Fibroblast of skin of right quadriceps (primary cell): ENCODE data around the gene SF3B3.
"Not testable (repeated sequence)": the region's sequence is repeated elsewhere in the genome, so short reads cannot be mapped to it uniquely, and the experiment has no call there.

Experiments
- DNase-seq: peaks from one replicate; pipeline ENCODE4 v3.0.0-alpha.2; 2013

The SF3B3 gene

DNA sequence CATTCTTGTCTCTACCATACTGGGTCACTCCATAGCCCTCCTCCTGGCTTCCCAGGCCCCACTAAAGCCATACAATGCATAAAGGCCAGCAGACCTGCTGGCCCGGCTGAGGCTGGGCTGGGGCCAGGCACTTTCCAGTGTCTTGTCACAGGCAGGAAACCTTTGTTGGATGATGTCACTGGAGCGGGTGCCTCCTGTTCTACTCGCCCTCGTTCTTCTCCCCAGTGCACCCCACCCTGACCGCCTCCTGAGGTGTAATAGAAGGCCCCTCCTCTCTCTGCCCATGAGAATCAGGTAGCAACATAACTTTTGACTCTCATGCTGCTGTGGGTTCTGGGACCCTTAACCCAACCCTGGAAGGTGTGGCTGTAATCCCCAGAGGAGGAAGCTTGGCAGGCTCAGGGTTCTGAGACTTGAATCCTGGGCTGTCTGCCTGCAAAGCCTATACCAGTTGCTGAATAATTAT is 68.5 kb downstream of the SF3B3 start:
- DNase-seq, result no peak

DNA sequence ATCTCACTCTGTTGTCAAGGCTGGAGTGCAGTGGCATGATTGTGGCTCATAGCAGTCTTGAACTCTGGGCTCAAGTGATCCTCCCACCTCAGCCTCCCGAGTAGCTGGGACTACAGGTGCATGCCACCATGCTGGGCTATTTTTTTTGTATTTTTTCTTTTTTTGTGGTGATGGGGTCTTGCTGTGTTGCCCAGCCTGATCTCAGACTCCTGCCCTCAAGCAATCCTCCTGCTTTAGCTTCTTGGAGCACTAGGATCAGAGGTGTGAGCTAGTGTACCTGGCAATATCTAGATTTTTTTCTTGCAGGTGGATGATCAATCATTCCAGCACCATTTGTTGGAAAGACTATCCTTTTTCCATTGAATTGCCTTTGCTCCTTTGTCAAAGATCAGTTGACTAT is 69.9 kb downstream of the SF3B3 start:
- DNase-seq, result no peak

DNA sequence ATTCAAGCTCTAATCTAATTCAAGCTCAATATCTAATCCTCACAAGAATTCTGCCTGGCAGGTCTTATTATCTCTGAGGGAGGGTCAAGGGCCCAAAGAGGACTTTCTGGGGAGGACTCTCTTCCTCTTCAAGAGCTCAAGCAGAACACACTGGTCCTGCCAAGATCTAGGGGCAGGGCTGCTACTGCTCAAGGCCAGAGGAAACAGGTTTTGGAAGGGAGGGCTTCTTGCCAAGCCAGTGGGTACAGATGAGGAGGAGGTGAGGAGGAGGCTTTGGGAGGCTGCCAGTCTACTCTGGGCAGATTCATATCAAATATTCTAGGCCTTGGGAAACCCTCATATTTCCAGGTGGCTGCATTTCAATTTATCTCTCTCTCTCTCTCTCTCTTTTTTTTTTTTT is 71.0 kb downstream of the SF3B3 start:
- DNase-seq, result no peak

DNA sequence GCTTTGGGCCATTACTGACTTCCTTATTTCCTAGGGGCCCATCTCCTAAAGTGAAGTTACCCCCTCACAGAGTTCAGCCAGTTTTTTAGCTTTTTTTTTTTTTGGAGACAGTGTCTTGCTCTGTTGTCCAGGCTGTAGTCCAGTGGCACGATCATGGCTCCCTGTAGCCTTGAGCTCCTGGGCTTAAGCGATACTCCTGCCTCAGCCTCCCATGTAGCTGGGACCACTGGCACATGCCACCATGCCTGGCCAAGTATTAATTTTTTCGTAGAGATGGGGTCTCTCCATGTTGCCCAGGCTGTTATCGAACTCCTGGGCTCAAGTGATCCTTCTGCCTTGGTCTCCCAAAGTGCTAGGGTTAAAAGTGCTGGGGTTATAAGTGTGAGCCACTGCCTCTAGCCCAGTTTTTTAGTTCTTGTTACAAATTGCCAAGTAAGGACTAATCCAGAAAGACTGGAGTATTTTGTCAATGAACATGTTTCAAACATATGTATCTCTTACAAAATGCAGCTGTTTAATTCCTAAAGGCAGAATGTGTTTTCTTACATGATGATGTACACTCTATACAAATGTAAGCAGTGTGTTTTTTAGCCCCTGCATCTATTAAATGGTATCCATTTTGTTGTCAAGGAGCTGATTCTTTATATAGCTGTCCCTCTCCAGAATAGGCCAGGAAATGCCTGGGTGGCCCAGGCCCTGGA is 73.7 kb downstream of the SF3B3 start:
- DNase-seq, result no peak

DNA sequence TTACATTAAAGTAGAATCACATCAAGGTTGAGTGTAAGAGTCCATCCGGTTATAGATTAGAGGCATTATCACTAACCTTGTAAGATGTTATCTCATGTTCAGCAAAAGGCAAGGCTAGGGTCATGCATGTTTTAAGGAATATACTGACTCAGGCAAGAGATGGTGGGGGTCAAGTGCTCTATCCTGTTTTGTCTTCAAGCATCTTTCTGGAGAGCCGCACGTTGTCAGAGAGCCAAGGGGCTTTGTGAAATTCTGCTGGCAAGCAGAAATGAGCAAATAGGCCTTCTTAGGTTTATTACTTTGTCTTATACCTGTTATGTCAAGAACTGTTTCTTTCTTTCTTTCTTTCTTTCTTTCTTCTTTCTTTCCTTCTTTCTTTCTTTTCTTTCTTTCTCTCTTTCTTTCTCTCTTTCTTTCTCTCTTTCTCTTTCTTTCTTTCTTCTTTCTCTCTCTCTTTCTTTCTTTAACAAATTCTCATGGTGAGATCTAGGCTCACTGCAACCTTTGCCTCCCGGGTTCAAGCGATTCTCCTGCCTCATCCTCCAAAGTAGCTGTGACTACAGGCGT is 75.4 kb downstream of the SF3B3 start:
- DNase-seq, result no peak

DNA sequence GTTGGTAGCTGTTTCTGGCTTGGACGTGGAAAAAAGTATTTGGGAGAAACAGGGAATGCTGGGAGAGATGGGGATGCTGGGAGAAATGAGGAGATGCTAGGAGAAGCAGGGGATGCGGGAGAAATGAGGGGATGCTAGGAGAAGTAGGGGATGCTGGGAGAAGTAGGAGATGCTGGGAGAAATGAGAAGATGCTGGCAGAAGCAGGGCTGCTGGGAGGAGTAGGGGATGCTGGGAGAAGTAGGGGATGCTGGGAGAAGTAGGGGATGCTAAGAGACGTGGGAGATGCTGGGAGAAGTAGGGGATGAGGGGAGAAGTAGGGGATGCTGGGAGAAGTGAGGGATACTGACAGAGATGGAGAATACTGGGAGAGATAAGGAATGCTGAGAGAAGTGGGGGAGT is 77.1 kb downstream of the SF3B3 start:
- DNase-seq, result no peak

DNA sequence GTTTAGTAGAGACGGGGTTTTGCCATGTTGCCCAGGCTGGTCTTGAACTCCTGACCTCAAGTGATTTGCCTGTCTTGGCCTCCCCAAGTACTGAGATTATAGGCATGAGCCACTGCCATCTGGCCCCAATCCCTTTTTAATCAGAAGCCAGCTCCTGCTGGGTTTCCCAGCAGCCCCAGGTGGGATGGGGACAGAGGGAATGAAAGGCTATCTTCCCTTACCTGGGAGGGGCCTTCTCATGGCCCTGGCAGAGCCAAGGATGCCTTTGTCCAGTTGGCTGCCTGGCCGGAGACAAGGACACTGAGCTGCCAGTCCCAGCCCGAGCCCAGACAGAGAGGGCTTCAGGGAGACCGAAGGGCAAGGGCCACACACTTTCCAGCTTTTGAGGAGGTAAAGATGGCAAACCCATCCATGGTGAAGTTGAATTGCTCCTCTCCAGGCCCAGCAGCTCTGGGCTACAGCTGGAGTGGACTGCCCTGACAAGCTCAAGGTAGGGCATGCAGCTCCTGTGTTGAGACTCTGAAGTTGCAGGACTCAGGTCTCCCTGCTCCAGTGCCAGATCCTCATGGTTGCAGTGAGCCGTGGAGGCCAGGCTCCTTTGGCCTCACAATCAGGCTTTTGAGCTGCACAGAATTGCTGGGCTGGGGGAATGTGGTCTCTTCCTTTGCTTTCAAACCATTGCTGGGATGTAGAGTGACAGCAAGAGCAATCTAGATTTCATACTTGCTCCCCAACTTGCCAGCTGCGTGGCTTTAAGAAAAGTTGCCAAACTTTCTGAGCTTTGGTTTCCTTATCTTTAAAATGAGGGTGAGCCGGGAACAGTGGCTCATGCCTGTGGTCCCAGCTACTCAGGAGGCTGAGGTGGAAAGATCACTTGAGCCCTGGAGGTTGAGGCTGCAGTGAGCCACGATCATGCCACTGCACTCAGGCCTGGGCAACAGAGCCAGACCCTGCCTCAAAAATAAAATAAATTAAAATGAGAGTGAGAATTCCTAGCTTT is 78.3 kb downstream of the SF3B3 start:
- no peak for DNase-seq

DNA sequence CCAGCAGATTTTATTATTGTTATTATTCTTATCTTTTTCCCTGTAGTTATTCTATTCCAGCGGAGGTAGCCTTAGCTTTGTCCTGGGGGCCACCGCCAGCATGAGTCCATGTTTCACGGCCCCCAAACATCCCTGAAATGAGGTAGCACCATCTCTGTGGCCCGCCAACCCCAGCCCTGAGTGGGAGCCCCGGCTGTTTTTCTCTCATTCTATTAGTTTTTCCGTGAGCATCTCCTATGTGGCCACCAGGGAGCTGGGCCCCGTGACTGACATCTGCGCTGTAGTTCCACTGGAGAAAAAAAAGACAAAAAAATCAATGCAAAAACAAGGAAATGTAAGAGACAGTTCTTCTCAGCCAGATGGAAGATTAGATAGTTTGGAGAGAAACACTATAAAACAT is 79.2 kb downstream of the SF3B3 start:
- no peak for DNase-seq

DNA sequence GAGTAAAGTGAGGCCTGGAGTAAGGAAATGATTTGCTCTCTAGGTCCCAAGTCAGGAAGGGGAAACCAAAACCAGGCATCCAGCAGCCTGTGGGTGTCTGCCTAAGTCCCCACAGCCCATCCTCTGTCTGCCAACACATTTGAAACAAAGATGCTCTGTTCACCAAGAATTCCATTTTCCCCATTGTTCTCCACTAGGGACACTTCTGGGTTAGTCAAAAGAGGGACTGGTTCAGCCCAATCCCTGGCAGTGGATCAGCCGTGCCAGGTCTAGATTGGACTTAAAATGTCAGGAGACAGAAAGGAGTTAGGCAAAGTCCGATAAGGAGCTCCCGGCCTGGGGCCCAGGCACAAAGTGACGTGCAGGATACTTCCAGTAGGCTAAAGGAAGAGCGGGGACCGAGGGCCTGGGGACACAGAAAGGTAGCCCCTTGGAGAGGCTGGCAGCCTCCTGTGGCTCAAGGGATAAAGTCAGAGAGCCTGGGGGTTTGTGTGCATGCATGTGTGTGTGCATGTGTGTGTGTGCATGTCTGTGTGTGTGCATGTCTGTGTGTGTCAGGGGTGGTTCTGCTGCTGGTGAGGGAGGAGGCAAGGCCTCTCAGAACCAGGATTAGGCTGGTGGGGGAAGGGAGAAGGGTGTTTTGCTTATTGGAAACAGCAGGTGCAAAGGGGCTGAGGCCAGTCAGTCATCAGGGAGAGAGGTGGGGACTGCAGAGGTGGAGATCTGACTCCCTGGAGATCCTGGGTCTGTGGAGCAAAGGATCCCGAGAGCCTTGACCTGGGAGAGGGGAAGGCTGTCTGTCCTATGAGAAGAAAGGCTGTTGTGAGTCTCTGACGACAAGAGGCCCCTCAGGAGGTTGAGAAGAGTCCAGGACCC is 81.0 kb downstream of the SF3B3 start:
- no peak for DNase-seq

DNA sequence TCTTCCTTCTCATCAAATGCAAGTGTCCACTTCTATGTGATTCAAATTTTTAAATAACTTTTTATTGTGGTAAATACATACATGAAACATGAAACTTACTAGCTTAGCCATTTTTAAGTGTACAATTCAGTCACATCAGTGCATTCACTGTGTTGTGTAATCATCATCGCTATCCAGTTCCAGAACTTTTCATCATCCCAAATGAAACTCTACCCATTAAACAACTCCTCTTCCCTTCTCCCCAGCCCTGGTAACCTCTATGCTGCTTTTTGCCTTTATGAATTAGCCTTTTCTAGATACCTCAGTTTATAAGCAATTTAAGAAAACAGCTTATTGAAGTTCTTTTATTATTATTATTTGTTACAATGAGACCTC is 81.7 kb downstream of the SF3B3 start:
- no peak for DNase-seq

DNA sequence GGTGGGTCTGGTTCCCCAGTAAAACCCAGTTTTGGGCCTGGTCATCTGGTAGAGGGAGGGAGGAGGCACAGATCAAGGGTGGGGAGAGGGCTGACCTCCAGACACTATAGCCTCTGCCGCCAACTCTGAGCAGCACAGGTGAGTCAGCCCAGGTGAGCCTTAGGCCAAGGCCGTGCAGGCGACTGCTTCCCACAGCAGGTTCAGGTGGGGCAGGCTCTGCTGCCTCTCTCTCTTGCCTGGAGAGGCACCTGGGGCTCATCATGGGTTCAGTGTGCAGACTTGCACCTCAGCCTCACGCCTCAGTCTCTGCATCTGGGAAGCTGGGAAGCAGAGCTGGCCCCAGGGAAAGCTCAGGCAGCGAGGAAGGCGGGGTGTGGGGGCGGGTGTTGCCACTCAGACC is 84.9 kb downstream of the SF3B3 start:
- no peak for DNase-seq

DNA sequence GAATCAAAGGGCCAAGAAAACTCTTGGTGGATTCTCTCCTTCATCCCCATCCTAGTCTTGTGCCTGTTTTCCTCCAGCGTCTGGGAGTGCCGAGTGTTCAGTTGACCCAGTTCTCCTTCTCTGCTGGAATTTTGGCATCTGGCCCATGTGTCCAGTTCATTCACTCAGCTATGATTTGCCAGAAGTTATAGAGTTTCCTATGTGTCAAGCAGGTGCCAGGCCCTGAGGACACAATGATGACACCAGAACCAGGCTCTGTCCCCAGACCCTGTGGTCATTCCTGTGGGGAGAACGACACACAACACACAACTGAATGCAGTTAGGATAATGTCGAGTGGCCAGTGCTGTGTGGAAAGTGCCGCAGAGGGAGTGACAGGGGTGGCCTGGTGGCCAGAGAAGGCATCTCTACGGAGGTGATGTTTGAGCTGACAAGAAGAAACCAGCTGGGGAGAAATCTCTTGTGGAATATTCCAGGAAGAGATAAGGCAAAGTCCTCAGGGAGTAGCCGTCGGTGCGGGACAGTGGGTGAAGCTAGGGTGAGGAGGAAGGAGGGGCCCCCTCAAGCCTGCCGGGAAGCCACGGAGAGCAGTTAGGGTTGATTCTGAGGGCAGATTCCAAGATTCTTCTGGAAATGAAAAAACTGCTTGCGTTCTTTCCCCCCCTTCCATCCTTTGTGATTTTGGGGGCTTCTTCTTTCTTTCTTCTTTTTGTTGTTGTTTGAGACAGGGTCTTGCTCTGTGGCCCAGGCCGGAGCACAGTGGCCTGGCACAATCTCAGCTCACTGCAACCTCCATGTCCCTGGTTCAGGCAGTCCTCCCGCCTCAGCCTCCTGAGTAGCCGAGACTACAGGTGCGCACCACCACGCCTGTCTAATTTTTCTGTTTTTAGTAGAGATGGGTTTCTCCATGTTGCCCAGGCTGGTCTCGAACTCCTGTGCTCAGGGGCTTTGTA is 86.9 kb downstream of the SF3B3 start:
- DNase-seq, result no peak

DNA sequence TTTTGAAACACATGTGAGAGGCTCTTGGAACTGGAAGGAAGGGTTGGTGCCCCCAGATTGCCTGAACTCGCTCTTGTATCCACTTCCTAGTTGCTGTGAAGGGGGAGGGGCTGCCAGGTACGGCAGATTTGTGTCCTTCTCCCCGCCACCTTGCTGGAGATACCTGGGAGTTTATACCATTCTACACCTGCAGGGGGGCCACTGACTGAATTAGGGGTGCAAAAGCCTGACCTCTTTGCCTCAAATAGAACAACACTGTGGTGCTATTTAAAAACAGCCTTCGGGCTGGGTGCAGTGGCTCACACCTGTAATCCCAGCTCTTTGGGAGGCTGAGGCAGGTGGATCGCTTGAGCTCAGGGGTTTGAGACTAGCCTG is 87.6 kb downstream of the SF3B3 start:
- no peak for DNase-seq

DNA sequence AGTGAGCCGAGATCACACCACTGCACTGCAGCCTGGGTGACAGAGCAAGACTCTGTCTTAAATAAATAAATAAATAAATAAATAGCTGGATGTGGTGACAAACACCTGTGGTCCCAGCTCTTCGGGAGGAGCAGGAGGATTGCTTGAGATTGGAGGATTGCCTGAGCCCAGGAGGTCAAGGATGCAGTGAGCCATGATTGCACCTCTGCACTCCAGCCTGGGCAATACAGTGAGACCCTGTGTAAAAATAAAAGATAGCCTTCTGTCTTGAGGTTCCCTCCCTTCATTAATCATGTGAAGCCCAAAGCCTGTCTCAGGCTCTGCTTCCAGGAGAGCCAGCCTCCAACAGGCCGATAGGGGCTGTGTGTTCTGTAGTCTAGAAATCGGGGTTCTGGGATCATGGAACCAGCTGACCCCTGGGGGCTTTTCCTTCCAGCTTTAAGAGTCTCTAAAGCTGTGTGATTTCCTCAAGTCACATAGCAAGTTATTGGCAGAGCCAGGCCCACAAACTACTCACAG is 88.2 kb downstream of the SF3B3 start:
- DNase-seq, result no peak

DNA sequence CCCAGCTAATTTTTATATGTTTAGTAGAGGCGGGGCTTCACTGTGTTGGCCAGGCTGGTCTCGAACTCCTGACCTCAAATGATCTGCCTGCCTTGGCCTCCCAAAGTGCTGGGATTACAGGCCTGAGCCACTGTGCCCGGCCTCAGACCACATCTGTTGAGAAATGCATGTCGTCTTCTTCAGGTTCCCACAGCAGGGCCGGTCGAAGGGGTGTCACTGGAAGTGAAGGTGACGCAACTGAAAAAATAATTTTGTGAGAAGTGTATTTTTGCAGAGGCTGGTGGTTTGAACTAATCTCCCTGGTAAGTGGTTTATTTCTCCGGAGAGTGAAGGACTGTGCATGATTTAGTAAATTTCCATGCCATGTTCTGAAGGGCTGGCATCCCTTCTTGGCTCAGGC is 89.3 kb downstream of the SF3B3 start:
- DNase-seq, result no peak

DNA sequence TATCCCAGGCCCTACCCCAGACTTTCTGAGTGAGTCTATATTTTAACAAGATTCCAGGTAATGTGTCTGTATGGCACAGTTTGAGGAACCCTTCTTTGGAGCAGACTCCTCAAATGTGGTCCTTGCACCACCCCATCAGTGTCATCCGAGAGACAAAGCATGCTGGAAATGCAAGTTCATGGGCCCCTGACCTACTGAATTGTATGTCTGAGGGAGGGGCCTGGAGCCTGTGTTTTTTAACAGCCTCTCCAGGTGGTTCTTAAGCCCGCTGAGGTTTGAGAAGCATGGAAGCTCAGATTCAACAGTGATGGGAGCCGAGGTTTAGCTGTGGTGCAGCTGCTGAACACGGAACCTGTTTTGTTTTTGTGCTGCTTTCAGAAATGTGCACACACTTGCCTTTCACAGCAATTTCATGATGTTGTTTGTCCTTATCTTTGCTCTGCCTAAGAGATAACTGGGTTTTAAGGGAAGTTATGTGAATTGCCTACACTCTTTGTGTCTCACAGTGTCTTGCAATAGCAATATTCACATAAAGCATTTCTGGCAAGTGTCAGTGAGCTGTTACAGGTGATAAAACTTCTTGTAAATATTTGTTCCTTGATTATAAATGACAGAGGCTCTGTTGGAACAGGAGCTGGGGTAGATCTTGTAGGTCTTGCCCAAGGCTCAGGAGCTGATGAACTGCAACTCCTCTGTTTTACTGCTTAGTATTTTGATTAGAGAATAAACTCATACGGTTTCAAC is 90.8 kb downstream of the SF3B3 start:
- DNase-seq, result no peak

DNA sequence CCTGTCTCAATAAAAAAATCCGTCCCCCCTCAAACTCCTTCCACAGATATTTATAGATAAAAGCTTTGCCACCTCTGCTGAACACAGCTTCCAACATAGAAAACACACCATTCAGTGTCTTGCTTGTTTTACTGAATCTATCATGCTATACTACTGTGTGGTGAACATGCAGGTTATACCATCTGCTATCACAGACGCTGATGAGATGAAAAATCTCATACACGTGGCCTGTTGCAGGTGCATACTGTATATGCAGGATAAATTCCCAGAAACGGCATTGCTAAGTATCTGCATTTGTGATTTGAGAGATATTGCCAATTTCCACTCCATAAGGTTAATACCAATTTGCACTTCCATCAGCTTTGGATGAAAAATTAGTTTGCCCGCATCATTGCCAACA is 92.3 kb downstream of the SF3B3 start:
- DNase-seq, result no peak

DNA sequence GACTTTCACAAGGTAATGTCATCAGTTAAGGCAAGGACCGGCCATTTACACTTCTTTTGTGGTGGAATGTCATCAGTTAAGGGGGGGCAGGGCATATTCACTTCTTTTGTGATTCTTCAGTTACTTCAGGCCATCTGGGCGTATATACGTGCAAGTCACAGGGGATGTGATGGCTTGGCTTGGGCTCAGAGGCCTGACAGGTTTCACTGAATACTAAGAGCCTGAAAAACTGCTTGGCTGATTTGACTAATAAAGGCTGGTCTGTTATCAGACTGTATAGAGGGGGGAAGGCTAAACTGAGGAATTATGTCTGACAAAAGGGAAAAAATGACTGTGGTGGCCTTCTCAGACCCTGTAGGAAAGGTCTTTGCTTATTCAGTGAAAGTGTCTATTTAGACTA is 98.2 kb downstream of the SF3B3 start:
- not testable (repeated sequence) for DNase-seq
